Smooth muscle cell (in vitro differentiated cells): ENCODE measurements around the gene MS4A8. TPM values are rescaled to one million over a fixed set of nuclear protein-coding genes. Genes with fewer than 3 reads are reported as not detected.

Source experiments
- DNase-seq: peaks from one replicate; lab custom pipeline; 2025; ENCODE audit not compliant: unreplicated experiment; lab: John Stamatoyannopoulos, UW
- H2AFZ ChIP-seq: fragments of 200-600 bp; sonication (generic); 2 replicates; pipeline ENCODE4 v1.6.0; 2016; ENCODE audit warnings: antibody characterized with exemption, low read depth, mild to moderate bottlenecking
- H3F3A ChIP-seq: fragments of 200-600 bp; sonication (generic); 2 replicates; pipeline ENCODE4 v1.6.0; 2017; ENCODE audit warnings: antibody characterized with exemption, low read depth
- H3K27ac ChIP-seq: fragments of 200-600 bp; sonication (generic); 2 replicates; pipeline ENCODE4 v1.5.1; 2016; ENCODE audit warnings: low read depth, mild to moderate bottlenecking
- H3K27me3 ChIP-seq: fragments of 200-600 bp; sonication (generic); 2 replicates; pipeline ENCODE4 v1.6.1; 2016; ENCODE audit warnings: low read depth, mild to moderate bottlenecking
- H3K36me3 ChIP-seq: fragments of 200-600 bp; sonication (generic); 2 replicates; pipeline ENCODE4 v1.5.1; 2016; ENCODE audit warnings: low read depth
- H3K4me1 ChIP-seq: fragments of 200-600 bp; sonication (generic); 2 replicates; pipeline ENCODE4 v1.5.1; 2016; ENCODE audit warnings: low read depth
- H3K4me2 ChIP-seq: fragments of 200-600 bp; sonication (generic); 2 replicates; pipeline ENCODE4 v1.6.0; 2016; ENCODE audit warnings: mild to moderate bottlenecking
- H3K4me3 ChIP-seq: fragments of 200-600 bp; sonication (generic); 2 replicates; pipeline ENCODE4 v1.5.1; 2016; ENCODE audit warnings: mild to moderate bottlenecking
- H3K79me2 ChIP-seq: fragments of 200-600 bp; sonication (generic); 2 replicates; pipeline ENCODE4 v1.6.0; 2016; ENCODE audit warnings: low read depth, mild to moderate bottlenecking
- H3K9ac ChIP-seq: fragments of 200-600 bp; sonication (generic); 2 replicates; pipeline ENCODE4 v1.6.0; 2016; ENCODE audit warnings: low read depth
- H3K9me3 ChIP-seq: fragments of 200-600 bp; sonication (generic); replicated peaks from 2 replicates; pipeline ENCODE4 v1.5.1; 2016; ENCODE audit warnings: low read depth
- H4K20me1 ChIP-seq: fragments of 200-600 bp; sonication (generic); 2 replicates; pipeline ENCODE4 v1.6.0; 2016; ENCODE audit warnings: low read depth
- CTCF ChIP-seq: fragments of 200-600 bp; sonication (generic); IDR thresholded peaks from 2 replicates; pipeline ENCODE4 v1.5.1; 2017; ENCODE audit warnings: borderline replicate concordance, mild to moderate bottlenecking, antibody characterized with exemption; ENCODE audit not compliant: insufficient read depth, poor library complexity, severe bottlenecking
- WGBS: methylation state at CpG from one replicate; pipeline ENCODE4 v1.1.7; 2016; ENCODE audit warnings: low lambda C conversion rate; 5-methylcytosine and 5-hydroxymethylcytosine counted together
- polyA plus RNA-seq: library from polyadenylated mRNA; unstranded; fragments of >200 nt; fragmentation: Nextera tagmentation; extraction: Ambion mirVana; gene quantifications from 2 replicates; pipeline ENCODE4 v1.2.1, GENCODE V29; 2016
- total RNA-seq: library from RNA; depleted of rRNA; stranded (reverse); fragments of >200 nt; gene quantifications from 2 replicates; pipeline ENCODE4 v1.2.3, GENCODE V29; 2014

The MS4A8 gene
- total and polyA plus RNA-seq, 2 experiments from 2014 or later: not detected

DNA sequence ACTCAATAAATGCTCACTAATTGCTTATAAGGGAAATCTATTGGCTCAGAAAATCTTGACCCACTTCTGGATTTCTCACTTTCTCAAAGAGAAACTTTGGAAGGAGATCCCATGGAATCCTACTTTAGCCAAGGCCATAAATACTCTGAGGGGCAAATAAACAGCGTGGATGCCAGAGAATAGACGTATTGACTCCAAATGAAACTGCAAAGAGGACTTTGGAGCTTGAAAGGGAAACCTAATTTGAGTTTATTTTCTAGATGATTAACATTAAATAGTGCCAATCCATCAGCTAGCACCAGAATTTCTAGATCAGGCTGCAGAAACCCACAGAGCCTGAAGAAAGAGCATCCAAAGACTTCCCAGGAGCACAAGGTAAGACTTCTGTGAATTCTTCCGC lies 25.0 kb downstream of the MS4A8 start, which contains the start of gene MS4A18:
TSS of gene MS4A18 (plus strand) at position 301 of the 400 bp plus-strand sequence.
- Histone ChIP-seq H3K4me3 (no peak within 1 kb of the TSS), H3F3A (no peaks in the 10 kb centered on the region), H3K9ac (no peak within 1 kb of the TSS), H3K27me3 (no peaks in the 10 kb centered on the region), H3K9me3 (no peaks in the 10 kb centered on the region), H3K4me1 (no peaks in the 10 kb centered on the region), H3K27ac (no peak within 1 kb of the TSS), H4K20me1 (no peaks in the 10 kb centered on the region), H2AFZ (no peak within 1 kb of the TSS), H3K36me3 (no peaks in the 10 kb centered on the region), H3K4me2 (no peak within 1 kb of the TSS), H3K79me2 (no peaks in the 10 kb centered on the region)
- WGBS: 84% methylated on average over 3 of the region's 3 CpGs
- no peak for DNase-seq
- no peak for TF ChIP-seq CTCF

- Histone ChIP-seq H3K4me1 (no peaks in the 10 kb centered on the region), H3F3A (no peaks in the 10 kb centered on the region), H2AFZ (no peak overlapping the region), H3K9ac (no peak overlapping the region), H3K9me3 (no peaks in the 10 kb centered on the region), H3K27ac (no peak overlapping the region), H3K4me2 (no peak overlapping the region), H4K20me1 (no peaks in the 10 kb centered on the region), H3K4me3 (no peak overlapping the region), H3K79me2 (no peaks in the 10 kb centered on the region), H3K27me3 (no peaks in the 10 kb centered on the region), H3K36me3 (no peaks in the 10 kb centered on the region)
- no peak for TF ChIP-seq CTCF
- WGBS: 88% methylated on average over 1 of the region's 1 CpG
- no peak for DNase-seq
Observed at GRCh38 chr11:60725592-60725991, 26.2 kb downstream of the MS4A8 start.

- no peak overlapping the region for H2AFZ ChIP-seq
- no peaks in the 10 kb centered on the region for H3K27me3 ChIP-seq
- no peaks in the 10 kb centered on the region for H3K36me3 ChIP-seq
- no peak overlapping the region for H3K4me3 ChIP-seq
- DNase-seq: no peak
- no peaks in the 10 kb centered on the region for H3F3A ChIP-seq
- H3K79me2 ChIP-seq: no peaks in the 10 kb centered on the region
- H3K9me3 ChIP-seq: no peaks in the 10 kb centered on the region
- no peaks in the 10 kb centered on the region for H3K4me1 ChIP-seq
- no peak overlapping the region for H3K4me2 ChIP-seq
- no peak overlapping the region for H3K9ac ChIP-seq
- no peak for TF ChIP-seq CTCF
- WGBS: 86% methylated on average over 8 of the region's 8 CpGs
- no peaks in the 10 kb centered on the region for H4K20me1 ChIP-seq
- no peak overlapping the region for H3K27ac ChIP-seq
Observed at GRCh38 chr11:60731586-60731985, 32.2 kb downstream of the MS4A8 start.

GRCh38 chr11:60734279-60734678 lies 34.9 kb downstream of the MS4A8 start:
- Histone ChIP-seq H4K20me1 (no peaks in the 10 kb centered on the region), H3K4me1 (no peaks in the 10 kb centered on the region), H2AFZ (no peak overlapping the region), H3K9me3 (no peaks in the 10 kb centered on the region), H3F3A (no peaks in the 10 kb centered on the region), H3K4me3 (no peak overlapping the region), H3K79me2 (no peaks in the 10 kb centered on the region), H3K27me3 (no peaks in the 10 kb centered on the region), H3K36me3 (no peaks in the 10 kb centered on the region), H3K27ac (no peak overlapping the region), H3K9ac (no peak overlapping the region), H3K4me2 (no peak overlapping the region)
- 81% methylated on average over 4 of the region's 4 CpGs for WGBS
- TF ChIP-seq CTCF: no peak
- DNase-seq: no peak
